Hypothalamus (tissue), 51 donors: ENCODE results near the gene CTDP1.
"Not testable (repeated sequence)": the region's sequence is repeated elsewhere in the genome, so short reads cannot be mapped to it uniquely, and the experiment has no call there.

Source experiments
- DNase-seq, 51 donors: peaks; one replicate each; lab custom pipeline; 2025; lab: John Stamatoyannopoulos, UW

CTDP1 gene

DNA sequence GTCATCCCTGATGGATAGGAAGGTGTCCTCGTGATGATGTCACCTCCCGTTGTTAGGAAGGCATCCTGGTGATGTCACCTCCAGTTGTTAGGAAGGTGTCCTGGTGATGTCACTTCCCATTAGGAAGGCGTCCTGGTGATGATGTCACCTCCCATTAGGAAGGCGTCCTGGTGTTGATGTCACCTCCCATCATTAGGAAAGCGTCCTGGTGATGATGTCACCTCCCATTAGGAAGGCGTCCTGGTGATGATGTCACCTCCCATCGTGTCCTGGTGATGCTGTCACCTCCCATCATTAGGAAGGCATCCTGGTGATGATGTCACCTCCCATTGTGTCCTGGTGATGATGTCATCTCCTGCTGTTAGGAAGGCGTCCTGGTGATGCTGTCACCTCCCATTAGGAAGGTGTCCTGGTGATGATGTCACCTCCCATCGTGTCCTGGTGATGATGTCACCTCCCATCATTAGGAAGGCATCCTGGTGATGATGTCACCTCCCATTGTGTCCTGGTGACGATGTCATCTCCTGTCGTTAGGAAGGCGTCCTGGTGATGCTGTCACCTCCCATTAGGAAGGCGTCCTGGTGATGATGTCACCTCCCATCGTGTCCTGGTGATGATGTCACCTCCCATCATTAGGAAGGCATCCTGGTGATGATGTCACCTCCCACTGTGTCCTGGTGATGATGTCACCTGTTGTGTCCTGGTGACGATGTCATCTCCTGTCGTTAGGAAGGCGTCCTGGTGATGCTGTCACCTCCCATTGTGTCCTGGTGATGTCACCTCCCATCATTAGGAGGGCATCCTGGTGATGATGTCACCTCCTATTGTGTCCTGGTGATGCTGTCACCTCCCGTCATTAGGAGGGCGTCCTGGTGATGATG lies 40.1 kb downstream of the CTDP1 start:
- DNase-seq = not testable (repeated sequence)

- DNase-seq = no peak
Observed at GRCh38 chr18:79720359-79720733, 40.7 kb downstream of the CTDP1 start.

DNA sequence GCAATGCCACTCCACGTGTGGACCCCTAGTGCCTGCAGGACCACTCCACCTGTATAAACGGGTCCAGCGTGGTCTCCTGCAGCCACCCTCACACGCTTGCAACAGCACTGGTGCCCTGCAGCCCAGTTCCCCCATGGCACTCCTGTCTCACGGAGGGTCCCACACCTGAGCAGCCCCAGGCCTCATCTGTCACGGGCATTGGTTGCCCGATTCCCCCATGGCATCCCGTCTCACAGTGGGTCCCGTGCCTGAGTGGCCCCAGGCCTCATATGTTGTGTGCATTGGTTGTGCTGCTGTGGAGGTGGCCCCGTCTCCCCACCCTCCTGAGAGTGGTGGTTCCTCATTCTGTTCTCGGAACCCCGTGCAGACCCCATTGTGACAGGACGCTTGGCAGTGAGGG lies 43.4 kb downstream of the CTDP1 start:
- DNase-seq = no peak

GRCh38 chr18:79723628-79724027 lies 44.0 kb downstream of the CTDP1 start:
- no peak for DNase-seq

DNA sequence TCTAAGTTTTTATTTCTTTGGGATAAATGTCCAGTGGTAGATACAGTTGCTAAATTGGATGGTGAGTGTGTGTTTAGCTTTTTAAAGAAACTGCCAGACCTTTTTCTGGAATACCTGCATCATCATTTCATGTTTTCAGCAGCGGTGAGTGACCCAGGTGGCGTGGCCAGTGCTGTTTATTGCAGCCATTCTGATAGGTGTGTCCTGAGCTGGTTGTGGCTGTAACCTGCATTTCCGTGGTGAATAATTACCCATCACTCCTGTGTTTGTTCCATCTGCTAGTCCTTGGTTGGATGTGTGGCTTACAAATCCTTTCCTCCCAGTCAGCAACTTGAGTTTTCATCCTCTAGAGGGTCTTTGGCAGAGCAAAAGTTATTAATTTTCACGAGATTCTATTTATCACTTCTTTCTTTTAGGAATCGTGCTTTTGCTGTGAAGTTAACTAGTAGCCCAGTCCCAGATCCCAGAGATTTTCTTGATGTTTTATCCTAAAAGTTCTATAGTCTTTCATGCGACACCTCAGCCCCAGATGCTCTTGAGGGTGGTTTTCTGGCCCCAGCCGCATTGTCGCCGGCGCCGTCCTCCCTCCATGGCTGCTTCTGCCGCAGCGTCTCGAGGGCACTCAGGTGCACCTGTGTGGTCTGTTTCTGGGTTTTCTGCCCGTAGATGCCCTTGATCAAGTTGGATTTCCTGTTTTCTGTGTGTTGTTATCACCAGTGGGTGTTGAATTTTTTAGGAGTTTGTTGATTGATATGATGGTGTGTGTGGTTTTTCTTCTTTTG lies 44.9 kb downstream of the CTDP1 start:
- DNase-seq = no peak

- no peak for DNase-seq
Observed at GRCh38 chr18:79725486-79725885, 45.9 kb downstream of the CTDP1 start.

GRCh38 chr18:79726721-79727120 lies 47.1 kb downstream of the CTDP1 start:
- no peak for DNase-seq

- no peak for DNase-seq
Observed at GRCh38 chr18:79727211-79727610, 47.6 kb downstream of the CTDP1 start.

GRCh38 chr18:79728931-79729586 lies 49.5 kb downstream of the CTDP1 start:
- DNase-seq = no peak

GRCh38 chr18:79729611-79730010 lies 50.0 kb downstream of the CTDP1 start:
- no peak for DNase-seq

DNA sequence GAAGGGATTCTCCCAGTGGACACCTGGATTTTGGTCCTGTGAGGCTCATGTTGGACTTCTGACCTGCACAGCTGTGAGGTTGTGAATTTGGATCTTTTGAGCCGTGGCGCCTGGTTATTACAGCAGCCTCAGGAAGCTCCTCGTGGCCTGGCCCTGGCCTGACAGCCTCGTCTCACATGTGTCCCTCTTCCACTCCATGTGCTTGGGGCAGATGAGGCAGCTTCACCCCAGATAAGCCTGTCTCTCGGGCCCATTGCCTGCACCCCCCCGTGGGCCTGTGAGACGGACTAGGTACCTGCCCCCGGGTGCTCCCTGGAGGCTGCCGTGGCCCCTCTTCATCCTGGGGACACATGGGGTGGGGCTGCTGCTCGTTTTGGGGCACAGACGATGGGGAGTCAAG lies 51.2 kb downstream of the CTDP1 start:
- DNase-seq = no peak

DNA sequence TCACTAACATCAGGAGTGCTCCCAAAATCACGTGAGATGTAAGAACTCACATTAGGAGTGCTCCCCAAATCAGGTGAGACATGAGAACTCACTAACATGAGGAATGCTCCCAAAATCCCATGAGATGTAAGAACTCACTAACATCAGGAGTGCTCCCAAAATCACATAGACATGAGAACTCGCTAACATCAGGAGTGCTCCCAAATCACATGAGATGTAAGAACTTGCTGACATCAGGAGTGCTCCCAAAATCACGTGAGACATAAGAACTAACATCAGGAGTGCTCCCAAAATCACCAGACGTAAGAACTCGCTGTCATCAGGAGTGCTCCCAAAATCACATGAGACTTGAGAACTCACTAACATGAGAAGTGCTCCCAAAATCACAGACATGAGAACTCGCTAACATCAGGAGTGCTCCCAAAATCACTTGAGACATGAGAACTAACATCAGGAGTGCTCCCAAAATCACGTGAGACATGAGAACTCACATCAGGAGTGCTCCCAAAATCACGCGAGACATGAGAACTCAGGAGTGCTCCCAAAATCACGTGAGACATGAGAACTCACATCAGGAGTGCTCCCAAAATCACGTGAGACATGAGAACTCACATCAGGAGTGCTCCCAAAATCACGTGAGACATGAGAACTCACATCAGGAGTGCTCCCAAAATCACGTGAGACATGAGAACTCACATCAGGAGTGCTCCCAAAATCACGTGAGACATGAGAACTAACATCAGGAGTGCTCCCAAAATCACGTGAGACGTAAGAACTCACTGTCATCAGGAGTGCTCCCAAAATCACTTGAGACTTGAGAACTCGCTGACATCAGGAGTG lies 52.5 kb downstream of the CTDP1 start:
- DNase-seq = not testable (repeated sequence)

GRCh38 chr18:79732721-79733025 lies 53.1 kb downstream of the CTDP1 start:
- no peak for DNase-seq

- DNase-seq = no peak
Observed at GRCh38 chr18:79733135-79733701, 53.6 kb downstream of the CTDP1 start.

GRCh38 chr18:79733986-79734770 lies 54.6 kb downstream of the CTDP1 start:
- DNase-seq = peak in 1 of 51 donors; percentile 10

DNA sequence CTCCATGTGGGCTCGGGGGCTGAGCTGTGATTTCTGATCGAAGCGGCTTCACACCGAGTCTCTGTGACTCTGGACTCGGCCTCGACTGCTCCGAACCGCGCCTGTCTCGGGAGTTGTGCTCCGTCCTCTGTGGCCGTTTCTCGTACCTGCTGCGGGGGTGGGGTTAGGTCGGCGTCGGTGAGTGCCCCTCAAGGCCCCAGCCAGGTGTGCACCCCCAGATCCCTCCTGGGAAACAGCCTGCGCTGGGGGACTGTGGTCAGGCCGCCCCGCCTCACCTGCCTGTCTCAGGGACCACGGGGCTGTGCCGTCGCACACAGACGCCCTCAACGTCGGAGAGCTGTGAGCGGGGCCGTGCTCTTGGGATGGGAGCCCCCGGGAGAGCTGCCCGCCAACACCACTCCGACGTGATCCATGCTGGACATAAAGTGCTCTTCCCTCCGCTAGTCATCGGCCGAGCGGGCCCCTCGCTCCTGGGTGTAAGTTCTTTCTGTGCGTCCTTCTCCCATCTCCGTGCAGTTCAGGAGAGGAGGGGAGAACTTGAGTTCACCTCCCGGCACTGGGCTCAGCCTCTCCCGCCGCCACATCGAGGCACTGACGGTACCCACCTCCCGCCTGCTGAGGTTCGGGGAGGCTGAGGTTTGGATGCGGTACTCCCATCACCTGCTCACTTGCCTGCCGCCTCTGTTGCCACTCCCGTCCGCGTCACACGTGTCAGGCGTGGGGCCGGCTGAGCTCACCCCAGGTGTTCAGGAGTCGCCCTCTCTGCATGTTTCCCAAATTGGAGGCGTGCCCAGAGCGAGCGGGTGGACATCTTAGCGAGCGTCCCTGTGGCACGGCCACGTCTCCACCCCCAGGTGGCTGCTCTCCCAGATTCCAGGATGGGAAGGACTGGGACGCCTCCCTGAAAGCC lies 55.7 kb downstream of the CTDP1 start:
- no peak for DNase-seq

DNA sequence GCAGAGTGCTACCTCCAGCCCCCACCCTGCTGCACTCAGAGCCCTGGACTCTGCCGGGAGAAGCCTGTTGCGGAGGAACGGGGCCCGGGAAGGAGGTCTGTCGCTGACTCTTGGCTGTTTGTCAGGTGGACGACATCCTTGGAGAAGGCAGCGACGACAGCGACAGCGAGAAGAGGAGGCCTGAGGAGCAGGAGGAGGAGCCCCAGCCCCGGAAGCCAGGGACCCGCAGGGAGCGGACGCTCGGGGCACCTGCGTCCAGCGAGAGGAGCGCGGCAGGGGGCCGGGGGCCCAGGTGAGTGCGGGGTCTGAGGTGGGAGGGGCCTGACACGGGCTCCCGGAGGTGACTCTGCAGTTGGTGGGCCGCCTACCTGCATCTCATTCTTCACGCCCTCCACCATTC lies 56.6 kb downstream of the CTDP1 start:
- no peak for DNase-seq

GRCh38 chr18:79736846-79737245 lies 57.2 kb downstream of the CTDP1 start:
- no peak for DNase-seq
